ENCODE measurements around the gene CEPT1. TPM values are rescaled to one million over a fixed set of nuclear protein-coding genes. Genes with fewer than 3 reads are reported as not detected.

CEPT1 gene
- total and polyA plus RNA-seq, 9 of the 15 experiments (the other 6 are each of a cell fraction or from before 2014, with no cell fraction given) = 24.4 to 72.6 (median 42.4) TPM

- H2AFZ ChIP-seq (ENCODE audit: low read depth, low read length) = no peak overlapping the region
- intact Hi-C loops (cut with micrococcal nuclease) = no loop called here
- H3K27me3 ChIP-seq (ENCODE audit: control insufficient read depth in 2 of 2, insufficient read depth in 2 of 2, low read length in 2 of 2) = no peaks in the 10 kb centered on the region
- no peaks in the 10 kb centered on the region for H3K9me3 ChIP-seq (replicated peaks; ENCODE audit: control insufficient read depth, insufficient read depth, low read depth, low read length)
- H3K79me2 ChIP-seq (ENCODE audit: control insufficient read depth, insufficient read depth, low read length) = no peaks in the 10 kb centered on the region
- H3K36me3 ChIP-seq (ENCODE audit: control insufficient read depth, insufficient read depth, low read length) = peaks cover 19% of the 10 kb centered on the region
- H3K9ac ChIP-seq (ENCODE audit: insufficient read depth in 1 of 2, low read depth in 2 of 2, low read length in 2 of 2) = no peak overlapping the region
- H4K20me1 ChIP-seq (replicated peaks; ENCODE audit: control insufficient read depth, insufficient read depth, low read length) = no peaks in the 10 kb centered on the region
- no peak overlapping the region for H3K4me3 ChIP-seq
- H3K4me2 ChIP-seq (ENCODE audit: insufficient read depth, low read length) = no peak overlapping the region
- in situ Hi-C loops (cut with MboI) = no loop called here
- ATAC-seq (no peak), FAIRE-seq (no peak), DNase-seq (ENCODE audit: extremely low read depth in 1 of 4, low spot score in 3 of 4) (no peak)
- H3K4me1 ChIP-seq (replicated peaks in 1 of 2; ENCODE audit: control insufficient read depth in 2 of 2, insufficient read depth in 2 of 2, low read length in 2 of 2) = peaks cover 0 to 7% of the 10 kb centered on the region in 2 experiments; a peak in 3 of 5 replicates
- 52% methylated on average over 3 of the region's 3 CpGs for WGBS (ENCODE audit: insufficient coverage, low coverage, missing lambda C conversion rate)
- no peak overlapping the region for H3K27ac ChIP-seq (ENCODE audit: extremely low read depth, low read depth, low read length)
- ChIA-PET POLR2A (interaction anchor here (0.6 to 2.2 kb wide), 5 partner anchors 8 to 47 kb away, joined by 3 to 9 read pairs (median 5); no protein-coding TSS in a partner anchor), CTCF (ENCODE audit: low intra/inter-chr PET ratio) (no interaction called here)
- H3K9me1 ChIP-seq (ENCODE audit: control insufficient read depth, insufficient read depth, low read length) = no peaks in the 10 kb centered on the region
- TF ChIP-seq HIVEP1 (CRISPR knock-in tag; IDR thresholded peaks at IDR 0.05) = no peak
- TF ChIP-seq MYNN (IDR thresholded peaks at IDR 0.05) = no peak
- no peak for TF ChIP-seq MYNN (CRISPR knock-in tag; IDR thresholded peaks at IDR 0.05)
- TF ChIP-seq MIER1 (IDR thresholded peaks at IDR 0.05; ENCODE audit: low read depth) = no peak
- no peak for TF ChIP-seq TRIM28 (IDR thresholded peaks at IDR 0.05)
- TF ChIP-seq HMBOX1 (IDR thresholded peaks at IDR 0.05) = no peak
- TF ChIP-seq, protein P1, sequence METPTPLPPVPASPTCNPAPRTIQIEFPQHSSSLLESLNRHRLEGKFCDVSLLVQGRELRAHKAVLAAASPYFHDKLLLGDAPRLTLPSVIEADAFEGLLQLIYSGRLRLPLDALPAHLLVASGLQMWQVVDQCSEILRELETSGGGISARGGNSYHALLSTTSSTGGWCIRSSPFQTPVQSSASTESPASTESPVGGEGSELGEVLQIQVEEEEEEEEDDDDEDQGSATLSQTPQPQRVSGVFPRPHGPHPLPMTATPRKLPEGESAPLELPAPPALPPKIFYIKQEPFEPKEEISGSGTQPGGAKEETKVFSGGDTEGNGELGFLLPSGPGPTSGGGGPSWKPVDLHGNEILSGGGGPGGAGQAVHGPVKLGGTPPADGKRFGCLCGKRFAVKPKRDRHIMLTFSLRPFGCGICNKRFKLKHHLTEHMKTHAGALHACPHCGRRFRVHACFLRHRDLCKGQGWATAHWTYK (CRISPR knock-in tag; IDR thresholded peaks at IDR 0.05) = no peak
- no peak for TF ChIP-seq NUFIP1 (IDR thresholded peaks at IDR 0.05; ENCODE audit: partially characterized antibody)
- TF ChIP-seq HDGF (IDR thresholded peaks at IDR 0.05) = no peak
- TF ChIP-seq MCM5 (IDR thresholded peaks at IDR 0.05; ENCODE audit: low read depth) = no peak
- no peak for TF ChIP-seq PHTF2 (CRISPR knock-in tag; IDR thresholded peaks at IDR 0.05)
- BruUV-seq (replicated peaks) = no TSS peak
These were observed 51.5 kb downstream of the CEPT1 start for GRCh38 chr1:111191496-111191895.

Measured in K562 (cell line).